SKM-1 treated with dmso at 0.1 percent for 144 hours (cell line): ENCODE data around the gene NECTIN3.

Experiments used
- DNase-seq: peaks from one replicate; lab custom pipeline; 2025; ENCODE audit not compliant: unreplicated experiment; lab: John Stamatoyannopoulos, UW

Gene NECTIN3, protein sequence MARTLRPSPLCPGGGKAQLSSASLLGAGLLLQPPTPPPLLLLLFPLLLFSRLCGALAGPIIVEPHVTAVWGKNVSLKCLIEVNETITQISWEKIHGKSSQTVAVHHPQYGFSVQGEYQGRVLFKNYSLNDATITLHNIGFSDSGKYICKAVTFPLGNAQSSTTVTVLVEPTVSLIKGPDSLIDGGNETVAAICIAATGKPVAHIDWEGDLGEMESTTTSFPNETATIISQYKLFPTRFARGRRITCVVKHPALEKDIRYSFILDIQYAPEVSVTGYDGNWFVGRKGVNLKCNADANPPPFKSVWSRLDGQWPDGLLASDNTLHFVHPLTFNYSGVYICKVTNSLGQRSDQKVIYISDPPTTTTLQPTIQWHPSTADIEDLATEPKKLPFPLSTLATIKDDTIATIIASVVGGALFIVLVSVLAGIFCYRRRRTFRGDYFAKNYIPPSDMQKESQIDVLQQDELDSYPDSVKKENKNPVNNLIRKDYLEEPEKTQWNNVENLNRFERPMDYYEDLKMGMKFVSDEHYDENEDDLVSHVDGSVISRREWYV

DNA sequence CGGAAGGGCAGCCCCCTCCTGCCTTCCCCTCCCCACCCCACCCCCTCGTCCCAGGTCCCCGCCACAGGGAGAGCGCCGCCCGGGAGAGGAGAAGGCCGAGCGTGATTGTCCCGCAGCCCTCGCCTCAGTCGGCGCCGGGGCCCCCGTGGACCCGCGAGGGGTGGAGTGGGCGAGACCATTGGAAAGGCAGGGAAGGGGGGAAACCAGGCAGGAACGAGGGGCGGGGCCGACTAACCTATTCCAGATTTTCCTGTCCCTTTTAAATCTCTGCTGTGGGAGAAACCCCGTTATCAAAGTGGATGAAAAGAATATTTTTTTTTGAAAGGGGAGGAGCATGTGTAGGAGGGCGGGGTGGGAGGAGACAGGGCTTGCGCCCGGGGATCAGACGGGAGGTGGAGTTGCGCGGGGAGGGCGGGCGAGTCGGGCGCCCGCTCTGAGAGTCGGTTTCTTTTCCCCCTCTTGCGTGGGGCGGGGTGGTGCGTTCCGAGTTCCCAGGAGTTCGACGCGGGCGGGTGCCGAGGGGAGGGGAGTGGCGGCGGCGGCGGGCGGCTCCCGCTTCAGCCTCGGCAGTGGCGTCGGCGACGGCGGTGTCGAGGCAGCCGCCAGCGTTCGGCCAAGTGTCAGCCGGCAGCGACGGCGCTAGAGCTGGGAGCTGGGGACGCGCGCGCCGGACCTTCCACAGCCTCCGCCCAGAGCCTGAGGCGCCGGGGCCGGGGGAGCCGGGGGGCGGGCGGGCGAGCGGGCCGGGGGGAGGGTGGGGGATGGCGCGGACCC, at the start of gene NECTIN3:
TSS of gene NECTIN3 (plus strand) at position 560 of the 774 bp plus-strand sequence. CDS start at position 762, 202 bp downstream.
- peak; percentile 32 for DNase-seq

DNA sequence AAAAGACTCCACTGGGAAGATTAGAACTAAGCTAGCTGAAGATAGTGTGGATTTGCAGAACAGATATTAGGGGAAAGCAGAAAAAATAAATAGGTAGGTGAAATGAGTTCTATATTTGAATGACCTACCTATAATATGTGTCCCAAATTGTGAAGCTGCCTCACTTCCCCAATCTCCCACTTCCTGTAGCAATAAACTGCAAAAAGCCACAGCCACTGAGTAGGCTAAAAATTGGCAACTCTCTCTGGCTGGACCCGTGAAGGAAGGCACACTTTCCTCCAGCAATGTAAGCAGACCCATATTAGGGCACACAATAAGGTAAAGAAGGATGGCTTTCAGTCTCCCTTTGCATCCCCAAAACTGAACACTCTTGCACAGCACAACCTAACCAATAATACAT, 43.7 kb upstream of the NECTIN3 start:
- DNase-seq: no peak

DNA sequence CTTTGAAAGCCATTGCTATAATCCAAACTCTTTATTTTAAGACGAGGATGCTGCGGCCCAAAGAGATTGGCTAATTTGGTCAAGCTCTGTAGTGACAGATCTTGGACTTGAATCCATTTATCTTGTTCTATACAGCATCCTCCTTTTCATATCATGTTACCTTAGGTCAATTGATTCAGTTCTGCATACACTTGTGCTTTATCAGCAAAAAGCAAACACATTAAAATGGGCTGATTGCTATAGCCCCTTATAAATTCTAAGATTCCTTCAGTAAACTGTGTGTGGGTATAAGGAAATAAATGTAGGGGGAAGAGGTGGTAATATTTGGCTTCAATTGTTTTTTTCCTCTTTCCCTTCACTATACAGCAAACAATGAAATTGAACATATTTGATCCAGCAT, 40.1 kb upstream of the NECTIN3 start:
- DNase-seq: no peak

DNA sequence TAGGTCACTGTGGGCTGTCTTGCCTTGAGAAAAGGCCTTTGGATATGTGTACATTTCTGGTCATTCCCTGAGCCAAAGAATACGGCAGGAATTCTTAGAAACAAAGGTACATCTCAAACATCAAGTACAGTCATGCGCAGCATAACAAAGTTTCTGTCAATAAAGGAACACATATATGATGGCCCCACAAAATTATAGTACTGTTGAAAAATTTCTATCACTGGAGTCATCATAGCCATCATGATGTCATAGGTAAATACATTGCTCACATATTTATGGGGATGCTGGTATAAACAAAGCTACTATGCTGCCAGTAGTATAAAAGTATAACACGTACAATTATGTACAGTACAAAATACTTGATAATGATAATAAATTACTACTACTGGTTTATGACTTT, 38.9 kb upstream of the NECTIN3 start:
- DNase-seq: no peak

DNA sequence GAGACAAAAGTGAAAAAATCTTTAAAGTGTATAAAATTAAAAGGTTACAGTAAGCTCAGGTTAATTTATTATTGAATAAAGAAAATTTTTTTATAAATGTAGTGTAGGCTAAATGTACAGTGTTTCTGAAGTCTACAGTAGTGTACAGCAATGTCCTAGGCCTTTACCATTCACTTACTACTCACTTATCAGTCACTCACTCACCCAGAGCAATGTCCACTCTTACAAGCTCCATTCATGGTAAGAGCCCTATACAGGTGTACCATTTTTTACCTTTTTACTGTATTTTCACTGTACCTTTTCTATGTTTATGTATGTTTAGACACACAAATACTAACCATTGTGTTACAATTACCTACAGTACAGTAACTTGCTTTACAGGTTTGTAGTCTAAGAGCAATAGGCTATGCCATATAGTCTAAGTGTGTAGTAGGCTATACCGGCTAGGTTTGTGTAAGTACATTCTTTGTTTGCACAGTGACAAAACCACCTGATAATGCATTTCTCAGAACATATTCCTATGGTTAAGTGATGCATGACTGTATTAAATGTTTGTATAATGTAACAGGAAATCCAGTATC, 38.1 kb upstream of the NECTIN3 start:
- DNase-seq: no peak

DNA sequence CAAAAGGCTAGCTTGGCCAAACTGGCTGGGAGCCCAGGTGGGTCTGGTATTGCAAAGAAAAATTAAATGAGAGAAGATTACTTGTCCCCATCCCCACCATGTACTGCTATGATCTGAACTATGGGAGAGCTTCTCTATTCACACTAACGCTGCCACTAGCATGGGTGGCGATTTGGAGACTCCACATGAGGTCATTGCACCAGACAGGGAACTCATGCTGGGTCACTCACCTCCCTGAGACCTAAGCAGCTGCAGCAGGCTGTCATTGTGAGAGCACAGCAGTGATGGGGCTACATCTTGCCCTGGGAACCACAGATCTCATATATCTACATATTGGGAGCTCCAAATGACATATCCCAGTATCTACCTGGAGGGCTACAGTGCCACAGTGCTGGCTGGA, 36.3 kb upstream of the NECTIN3 start:
- no peak for DNase-seq

DNA sequence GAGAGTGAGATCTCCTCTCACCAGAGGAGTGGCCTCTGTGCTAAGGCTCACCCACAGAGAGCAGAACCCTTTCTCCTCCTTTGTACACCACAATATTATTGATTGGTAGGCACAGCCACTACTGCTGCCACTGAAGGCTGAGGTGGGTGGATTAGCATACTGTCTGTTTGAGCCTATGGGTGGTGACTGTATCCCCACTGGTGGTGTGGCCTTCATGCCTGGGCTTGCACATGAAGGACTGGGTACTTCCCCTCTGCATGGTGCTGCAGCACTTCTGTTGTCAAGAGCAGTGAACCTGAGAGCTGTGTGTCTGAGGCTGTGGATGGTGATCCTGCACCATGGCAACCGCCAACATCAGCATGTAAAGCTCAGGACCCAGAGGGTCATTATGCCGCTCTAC, 35.7 kb upstream of the NECTIN3 start:
- DNase-seq: no peak

DNA sequence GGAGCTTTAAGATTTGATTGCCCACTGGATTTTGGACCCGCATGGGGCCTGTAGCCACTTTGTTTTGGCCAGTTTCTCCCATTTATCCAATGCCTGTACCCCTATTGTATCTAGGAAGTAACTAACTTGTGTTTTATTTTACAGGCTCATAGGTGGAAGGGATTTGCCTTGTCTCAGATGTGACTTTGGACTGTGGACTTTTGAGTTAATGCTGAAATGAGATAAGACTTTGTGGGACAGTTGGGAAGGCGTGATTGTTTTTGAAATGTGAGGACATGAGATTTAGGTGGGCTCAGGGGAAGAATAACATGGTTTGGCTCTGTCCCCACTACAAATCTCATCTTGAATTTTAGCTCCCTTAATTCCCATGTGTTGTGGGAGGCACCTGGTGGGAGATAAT, 30.7 kb upstream of the NECTIN3 start:
- DNase-seq: no peak

DNA sequence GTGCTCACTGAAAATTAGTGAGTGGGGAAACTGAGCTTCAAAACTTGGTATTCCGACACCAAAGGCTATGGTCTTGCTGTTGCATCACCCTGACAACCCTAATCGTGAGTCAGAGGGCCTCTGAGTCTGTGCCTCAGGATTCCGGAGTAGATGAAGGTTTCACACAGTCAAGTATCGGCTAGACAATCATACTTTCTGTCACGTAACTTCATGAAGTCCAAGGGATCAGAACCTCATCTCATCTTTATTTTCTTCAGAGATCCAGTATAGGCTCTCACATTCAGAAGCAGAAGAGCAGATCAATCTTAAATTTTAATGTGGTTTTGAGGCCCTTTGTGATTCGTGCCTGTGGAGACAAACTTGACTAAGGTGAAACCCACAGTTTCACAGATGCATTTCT, 26.1 kb upstream of the NECTIN3 start:
- DNase-seq: no peak

DNA sequence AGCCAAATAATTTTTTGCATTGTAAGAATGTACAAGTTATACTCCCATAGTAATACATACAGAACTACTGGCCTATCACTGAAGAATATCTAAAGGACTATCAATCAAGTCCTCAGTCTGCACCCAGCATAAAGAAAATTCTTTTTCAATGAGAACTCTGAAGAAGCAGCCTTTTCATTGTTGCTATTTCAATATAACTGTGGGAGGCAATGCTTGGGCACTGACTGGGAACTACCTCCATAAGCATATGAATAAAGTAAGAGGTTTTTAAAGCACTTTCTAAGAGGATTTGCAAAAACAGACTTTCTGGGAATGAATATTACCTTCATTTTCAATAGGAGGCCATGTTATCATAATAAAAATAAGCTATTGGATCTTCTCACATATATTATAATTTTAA, 24.6 kb upstream of the NECTIN3 start:
- DNase-seq: no peak

DNA sequence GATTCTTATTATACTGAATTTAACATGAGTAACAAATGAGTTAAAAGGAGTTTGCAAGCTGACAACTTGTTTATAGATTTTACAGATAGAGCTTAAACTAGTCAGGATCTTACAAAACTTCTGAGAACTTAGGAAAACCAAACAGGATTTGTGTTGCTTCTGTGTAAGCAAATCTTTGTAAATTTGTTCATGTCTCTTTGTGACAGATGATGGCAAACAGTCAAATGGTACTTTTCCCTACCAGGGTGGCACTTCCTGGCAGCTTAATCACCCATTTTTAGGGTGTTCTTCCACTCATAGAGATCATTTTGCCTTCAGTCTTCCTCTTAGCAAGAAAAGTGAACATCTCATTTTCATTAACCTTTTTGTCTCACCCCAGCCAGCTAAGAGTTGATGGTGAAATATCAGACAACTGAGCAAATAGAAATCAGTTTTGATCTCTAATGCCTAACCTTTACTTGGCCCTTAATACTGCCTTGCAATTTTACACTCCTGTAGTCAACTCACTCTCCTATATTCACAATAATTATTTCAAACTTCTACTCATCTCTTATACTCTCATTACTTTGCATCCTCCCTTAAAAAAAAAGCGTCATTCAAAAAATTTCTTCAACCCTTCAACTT, 23.7 kb upstream of the NECTIN3 start:
- DNase-seq: no peak

DNA sequence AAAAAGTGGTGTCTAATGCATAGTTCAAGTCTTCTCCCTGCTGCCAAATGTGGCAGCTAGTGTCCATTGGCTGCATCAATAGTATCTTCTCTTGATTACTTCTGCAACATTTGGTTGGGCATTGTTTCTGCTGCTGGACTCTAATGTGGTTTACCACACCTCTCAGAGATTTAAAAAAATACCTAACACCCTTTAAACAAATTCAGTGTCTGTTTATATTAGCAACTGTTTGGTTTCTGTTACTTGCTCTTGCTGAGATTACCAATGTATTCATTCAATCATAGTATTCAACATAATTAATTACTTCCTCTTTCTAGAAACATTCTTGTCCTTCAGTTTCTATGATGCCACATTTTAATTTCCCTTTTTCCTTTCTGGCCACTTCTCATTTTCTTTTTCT, 20.3 kb upstream of the NECTIN3 start:
- peak; percentile 3 for DNase-seq

DNA sequence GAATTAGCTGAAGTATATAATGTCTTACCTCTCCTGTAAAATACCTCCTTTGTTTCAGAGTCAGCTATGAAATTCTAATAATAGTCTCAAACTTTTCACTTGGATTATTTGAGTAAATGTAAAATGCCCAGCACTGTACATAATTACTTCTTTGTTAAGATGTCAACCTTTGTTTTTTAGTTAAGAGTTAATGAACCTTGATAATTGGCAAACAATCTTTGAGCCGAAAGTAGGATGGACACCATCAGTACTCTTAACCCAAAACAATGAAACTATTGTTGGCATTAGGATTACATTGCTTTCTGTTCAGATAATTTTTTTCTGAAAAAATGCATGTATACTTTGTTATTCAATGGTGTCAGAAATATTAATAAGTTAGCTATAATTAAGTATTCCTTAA, 3.0 kb upstream of the NECTIN3 start:
- no peak for DNase-seq

DNA sequence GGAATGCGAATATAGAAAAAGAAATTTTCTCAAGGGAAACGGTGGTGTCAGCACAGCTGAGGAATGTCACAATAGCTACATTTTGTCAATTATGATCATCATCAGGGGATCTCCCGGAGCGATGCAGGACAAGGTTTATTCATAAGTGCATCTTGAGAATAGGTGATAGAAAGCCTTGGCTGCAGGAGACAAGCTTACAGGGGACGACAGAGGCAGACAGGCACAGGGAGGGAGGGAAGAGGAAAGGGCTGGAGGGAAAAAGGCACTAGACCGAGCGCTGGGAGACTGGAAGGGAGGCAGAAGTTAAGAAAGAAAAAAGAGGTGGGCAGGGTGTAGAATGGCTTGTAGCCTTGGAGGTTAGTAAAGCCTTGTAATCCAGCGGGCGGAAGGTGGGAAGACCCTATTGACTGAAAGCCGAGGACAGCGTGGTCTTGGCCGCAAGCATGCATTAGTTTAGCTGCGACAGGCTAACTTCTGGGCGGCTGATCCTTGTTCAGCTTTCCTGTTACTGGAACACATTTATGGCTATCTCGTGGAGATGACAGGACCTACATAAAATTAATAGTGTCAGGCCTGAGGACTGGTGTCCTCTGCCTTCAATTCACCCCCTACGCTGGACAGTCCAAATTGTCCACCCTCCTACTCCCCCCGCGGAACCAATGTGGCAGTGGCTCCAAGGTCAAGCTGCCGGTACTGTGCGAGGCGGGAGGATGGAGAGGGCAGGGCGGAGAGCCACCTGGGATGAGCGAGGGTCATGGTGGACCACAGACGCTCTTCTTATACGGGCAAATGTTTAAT, 1.4 kb upstream of the NECTIN3 start:
- DNase-seq: no peak

DNA sequence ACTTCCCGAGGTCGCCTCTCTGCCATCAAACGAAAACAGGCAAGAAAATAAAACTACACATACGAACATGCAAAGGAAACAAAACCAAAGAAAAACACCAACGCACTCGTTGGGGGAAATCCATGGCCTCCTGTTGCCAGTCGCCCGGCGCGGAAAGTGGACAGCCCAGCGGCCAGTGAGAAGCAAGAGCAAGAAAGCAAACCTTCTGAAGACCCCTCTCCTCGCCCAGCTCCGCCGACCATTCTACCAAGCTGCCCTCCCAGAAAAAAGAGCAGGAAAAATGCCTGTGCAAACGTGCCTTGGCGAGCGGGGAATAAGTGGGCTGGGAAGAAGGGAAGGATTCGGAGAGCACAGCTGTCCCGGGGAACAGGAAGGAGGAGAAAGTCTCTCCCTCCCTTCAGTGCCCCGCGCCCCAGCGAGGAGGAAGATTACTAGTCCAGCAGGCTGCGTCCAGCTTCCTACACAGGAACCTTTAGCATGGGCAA, 802 bp upstream of the NECTIN3 start:
- no peak for DNase-seq

DNA sequence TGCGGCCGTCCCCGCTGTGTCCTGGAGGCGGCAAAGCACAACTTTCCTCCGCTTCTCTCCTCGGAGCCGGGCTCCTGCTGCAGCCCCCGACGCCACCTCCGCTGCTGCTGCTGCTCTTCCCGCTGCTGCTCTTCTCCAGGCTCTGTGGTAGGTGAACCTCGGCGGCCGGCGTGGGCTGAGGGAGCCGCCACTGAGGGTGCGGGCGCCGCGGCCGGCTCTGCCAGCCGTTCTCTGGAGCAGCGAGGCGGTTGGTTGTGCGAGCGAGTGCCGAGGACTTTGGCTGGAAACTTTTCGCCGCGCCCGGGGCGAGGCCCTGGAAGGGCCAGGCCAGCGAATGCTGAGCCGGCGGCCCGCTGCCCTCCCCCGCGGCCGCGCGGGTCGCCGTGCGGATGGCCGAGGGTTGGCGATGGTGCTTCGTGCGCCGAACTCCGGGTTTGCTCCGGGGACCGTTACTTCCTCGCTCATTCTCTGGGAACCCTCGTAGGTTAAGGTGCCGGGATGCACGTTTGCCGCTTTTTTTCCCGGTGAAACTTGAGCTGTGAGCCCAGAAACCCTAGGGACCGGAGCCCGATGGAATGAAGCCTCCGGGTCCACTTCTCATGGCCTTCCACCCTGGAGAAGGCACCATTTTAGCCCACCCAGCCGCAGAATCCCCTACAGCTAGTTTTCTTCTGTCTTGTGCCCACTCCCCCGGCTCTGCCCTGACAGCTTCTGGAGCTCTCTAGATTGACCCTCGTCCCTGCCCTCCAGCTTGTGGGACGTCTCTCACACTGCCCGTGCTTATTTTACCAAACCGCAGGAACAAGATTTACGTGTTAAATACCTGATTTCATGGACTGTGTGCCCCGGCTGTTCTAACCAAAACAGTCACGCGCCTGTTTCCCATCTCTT, 660 bp downstream of the NECTIN3 start:
- DNase-seq: no peak

DNA sequence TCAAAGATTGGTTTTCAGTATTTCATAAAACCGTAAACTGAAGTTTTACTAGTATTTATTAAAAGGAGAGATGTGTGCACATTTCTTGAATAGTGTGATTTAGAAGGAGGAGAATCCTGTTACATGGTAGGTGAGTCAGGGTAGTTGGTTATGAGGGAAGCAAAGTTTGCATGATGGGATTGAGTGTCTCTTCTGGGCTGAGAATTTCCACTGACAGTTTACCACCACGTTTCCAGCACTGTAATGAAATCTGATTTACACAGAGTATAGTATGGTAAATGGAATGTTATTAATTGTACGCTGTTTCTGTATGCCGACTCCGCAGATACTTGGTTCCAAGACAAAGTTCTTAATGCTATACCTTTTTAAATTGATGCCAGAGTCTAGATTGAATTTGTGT, 1.6 kb downstream of the NECTIN3 start:
- no peak for DNase-seq

DNA sequence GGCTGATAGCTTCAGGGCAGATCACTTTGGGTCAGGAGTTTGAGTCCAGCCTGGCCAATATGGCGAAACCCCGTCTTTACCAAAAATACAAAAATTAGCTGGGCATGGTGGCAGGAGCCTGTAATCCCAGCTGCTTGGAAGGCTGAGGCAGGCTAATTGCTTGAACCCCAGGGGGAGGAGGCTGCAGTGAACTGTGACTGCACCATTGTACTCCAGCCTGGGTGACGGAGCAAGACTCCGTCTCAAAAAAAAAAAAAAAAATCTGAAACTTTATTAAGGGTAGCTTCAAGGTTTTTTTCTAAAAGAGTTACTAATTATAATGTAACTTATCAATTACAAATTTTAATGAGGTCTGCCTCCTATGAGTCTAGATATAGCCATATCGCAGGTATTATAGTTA, 5.1 kb downstream of the NECTIN3 start:
- DNase-seq: no peak

DNA sequence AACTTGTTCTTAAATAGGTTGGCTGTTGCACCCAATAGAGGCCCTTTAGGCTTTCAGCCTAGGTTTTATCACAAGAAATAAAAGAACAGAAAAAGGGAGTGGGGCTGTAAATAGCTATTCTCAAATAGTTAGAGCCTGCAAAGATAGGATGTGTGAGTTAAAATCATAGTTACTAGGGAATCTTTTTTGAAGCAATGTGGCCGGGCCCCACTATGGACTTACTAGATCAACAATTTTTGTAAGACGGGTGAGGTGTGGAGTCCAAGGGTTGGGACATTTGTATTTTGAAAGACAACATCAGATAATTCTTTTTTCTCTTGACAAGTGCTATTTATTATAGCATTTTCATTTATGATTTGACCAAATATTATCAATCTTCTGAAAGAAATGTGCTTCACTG, 5.8 kb downstream of the NECTIN3 start:
- DNase-seq: no peak
